ENCODE measurements around the gene ARID5B.

Gene ARID5B

DNA sequence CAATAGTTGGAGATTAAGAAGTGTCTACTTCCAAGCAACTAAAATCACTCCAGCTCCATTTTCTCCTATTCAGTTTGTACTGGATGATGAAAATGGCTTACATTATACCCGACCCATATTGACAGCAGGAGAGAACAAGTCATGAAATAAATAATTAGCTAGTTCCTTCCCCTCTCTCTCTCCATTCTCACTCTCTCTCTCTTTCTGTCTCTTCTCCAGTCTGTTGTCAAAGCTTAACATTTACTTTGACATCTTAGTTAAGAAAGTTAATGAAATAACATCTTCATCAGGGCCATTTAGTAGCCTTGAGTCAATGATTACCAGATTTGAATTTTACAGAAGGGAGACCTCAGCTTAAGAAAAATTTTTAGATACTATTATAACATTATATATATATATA is 138.5 kb downstream of the ARID5B start:
- DNase-seq, result no peak

DNA sequence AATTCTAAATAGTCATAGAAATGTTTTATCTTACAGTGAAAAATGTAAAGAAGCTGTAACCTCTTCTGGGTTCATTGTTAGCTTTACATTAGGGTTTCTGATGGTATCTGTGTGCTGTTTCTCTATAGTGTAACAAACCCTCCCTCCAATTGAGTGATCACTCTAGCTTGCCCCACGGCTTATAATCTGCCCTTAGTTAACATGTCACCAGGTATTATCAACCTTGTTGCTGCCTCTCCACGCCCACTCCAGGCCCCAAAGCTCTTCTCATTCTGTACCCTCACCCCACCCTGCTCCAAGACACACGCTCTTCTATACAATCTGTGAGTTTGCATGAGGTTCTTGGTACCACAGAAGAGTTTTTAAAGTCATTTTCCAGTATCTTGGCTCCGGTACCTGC is 139.4 kb downstream of the ARID5B start:
- DNase-seq, result no peak

DNA sequence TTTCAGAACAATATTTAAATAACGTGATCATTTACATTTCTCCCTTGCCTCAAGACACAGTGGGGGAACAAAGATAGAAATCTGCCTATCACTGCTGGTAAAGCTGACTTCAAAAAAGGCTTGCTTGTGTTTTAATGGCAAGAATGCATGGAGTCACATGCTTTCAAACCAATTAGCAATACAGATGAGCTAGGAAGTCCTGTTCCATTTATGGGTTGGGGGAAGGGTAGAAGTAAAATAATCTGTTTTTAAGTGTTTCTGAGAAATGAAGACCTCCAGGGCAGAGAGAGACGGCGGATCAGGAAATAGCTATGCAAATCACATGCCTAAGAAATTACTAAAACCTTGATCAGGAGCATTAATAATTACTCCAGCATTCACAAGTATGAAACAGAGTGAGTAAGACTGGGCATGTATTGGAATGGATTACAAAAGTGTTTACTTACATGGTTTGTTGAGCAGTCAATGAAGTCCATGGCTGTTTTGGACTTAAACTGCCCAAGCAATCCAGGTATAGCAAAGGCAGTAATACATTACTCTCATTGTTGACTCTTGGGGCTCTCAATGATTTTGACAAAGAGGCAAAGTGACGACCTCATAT is 142.0 kb downstream of the ARID5B start:
- DNase-seq, result no peak

DNA sequence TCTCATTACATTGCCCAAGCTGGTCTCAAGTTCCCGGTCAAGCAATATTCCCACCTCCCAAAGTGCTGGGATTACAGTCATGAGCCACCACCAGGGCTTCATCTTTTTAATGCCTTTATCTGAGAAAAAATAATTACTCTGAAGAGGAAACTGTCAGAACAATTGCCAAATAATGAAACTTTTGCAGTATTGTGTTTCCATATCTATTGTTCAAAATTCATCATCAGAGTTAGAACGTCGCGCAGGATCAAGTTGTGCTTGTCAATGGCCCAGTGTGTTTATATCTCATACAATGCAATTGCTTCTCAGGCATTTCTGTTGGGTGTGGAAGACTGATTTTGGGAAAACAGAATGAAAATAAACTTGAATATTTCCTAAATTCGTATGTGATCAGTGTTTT is 143.1 kb downstream of the ARID5B start:
- DNase-seq, result no peak

DNA sequence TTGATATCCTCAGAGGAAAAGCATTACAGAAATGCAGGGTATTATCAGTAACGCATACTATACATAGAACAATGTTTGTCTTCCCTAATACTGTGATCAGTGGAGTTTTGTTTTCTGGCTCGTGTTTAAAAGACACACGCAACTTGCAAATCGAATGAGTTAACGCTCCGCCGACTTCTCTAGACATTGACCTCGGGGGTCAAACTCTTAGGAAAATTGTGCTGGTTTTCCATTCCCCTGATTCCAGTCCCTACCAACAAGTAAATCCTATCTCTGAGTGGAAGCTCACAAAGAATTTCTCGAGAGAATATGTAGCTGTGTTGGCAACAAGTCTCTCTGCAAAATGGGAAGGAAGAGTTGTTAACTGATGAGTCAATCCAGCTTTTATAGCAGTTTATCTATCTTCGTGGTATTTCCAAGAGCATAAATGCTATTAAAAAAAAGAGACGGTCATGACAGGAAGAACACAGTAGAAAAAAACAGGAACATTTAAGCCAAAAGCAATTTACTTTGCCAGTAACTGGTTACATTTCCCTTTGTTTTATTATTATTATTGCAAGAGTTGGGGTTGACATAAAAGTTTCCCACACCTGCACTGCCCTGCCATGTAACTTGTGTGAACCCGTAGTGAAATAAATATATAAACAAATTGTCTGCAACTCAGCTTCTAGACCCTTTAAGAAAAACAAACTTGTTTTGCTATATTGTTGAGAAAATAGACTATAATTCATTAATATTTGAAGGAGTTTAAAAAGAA is 144.4 kb downstream of the ARID5B start:
- DNase-seq, result no peak

DNA sequence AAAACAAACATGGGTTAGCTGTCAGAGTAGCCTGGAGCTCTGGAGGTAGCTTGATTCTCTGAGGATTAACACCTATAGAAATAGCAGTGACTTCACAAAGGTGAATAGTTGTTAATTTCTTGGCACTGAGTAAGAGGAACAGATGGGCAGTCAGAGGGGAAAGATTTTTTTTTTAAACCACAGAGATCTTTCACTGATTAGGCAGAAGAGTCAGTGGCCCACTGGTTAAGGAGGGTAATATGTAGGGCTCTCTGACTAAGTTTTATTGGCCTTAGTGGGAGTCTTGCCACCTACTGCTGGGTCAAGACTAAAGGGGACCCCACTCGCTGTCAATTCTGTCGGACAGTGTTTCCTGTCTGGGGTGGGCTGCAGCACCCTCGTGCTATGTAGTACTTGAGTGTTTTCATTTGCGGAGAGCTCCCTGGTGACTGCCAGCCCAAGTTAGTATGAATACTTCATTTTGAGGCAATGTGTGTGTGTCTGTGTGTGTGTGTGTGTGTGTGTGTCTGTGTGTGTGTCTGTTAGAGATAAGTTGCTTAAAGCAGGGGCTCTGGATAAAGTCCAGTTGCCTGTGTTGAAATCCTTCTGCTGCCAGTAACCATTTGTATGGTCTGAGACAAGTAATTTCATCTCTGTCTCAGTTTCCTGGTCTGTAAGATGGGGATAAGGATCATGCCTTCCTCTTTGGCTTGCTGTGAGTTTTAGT is 145.2 kb downstream of the ARID5B start:
- no peak for DNase-seq

DNA sequence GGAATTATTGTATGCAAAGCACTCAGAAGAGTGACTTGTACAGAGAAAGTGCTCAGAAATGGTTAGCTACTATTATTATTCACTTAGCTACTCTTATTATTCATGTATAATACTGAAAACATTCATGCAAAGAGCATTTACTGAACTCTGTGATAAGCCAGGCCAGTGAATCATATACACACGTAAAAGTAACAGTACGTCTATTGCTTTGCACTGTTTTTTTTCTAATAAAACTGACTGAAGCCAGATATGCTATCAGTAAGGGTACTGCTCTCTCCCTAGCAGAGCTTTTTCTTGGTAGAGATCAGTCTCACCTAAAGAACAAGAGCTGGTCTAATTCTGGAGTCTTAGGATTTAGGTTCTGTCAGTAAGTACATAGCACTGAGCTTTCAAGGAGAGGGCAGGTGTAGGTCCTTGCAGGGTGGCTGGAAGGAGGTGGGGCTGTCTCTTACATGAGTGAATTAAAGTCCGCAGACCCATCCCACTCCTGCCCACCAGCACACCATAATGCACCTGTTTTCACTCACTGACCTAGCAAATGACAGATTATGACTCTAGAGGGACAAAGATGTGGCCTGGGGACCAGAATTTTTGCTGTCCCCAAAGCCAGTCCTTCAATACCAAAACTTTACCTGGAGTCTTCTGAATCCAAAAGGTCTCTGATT is 145.9 kb downstream of the ARID5B start:
- no peak for DNase-seq

DNA sequence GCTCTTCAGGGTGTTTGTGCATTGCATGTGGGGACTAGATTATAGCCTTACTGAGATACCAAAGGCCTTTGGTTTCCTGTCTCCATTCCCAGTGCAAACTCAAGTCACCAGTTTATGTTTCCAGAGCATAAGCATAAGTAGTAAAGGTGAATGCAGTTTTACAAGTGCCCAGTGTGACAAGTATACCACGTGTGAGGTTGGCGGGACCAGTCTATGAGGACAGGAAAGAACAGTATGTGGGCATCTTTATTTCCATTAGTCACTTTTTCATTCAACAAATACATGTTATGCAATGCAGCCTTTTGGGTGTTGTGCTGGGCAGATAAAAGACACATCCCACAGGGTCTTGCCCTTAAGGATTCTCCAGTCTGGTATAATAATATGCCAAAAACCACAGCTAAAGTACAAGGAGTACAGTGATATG is 146.5 kb downstream of the ARID5B start:
- DNase-seq, result no peak

DNA sequence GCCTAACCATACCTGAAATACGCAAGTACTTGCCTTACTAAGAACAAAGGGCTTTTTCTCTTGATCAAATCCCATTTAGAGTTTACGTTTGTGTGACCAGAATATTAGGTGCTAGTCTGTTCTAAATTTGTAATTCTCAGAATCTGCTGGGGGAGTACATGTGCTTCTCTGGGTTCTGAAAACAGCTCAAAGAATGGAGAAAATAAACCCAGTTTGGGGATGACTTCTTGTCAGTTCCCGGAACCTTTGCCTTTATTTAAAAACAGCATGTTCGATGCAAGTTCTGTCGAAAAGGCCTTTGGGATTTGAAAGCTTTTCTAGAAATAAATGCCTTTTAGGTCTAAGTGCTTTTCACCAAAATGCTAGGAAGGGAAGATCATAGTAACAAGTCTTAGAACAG is 147.0 kb downstream of the ARID5B start:
- no peak for DNase-seq

DNA sequence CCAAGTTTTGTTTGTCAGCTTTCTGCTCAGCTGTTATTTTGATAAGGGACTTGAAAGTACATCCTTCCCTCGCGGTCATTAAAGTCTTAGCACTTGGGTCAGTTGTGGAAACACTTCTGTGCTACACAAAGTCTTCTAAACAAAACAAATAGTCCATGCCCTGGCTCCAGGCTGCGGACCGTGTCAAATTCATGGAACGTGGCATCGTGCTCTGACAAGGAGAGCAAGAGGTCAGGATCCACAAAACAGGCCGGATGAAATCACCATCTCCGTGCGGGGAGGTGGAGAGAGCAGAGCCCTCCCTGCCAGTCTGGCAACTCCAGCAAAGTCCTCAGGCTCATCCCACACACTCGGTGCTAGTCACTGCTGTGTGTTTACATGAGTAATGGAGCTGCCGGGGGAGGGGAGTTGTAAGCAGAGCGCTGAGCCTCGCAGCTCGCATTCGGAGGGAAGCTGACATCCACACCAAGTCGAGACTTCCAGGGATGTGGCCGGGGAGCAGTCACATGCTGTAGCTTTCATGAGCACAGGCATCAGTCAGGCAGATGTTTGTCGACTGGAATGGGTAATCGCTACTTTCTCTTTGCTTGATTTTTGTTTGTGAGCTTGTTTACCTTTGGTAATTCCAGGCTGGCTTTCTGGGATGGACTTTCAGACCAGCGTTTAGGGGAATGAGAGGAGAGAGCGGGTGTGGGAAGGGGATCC is 147.6 kb downstream of the ARID5B start:
- peak; percentile 72 for DNase-seq

DNA sequence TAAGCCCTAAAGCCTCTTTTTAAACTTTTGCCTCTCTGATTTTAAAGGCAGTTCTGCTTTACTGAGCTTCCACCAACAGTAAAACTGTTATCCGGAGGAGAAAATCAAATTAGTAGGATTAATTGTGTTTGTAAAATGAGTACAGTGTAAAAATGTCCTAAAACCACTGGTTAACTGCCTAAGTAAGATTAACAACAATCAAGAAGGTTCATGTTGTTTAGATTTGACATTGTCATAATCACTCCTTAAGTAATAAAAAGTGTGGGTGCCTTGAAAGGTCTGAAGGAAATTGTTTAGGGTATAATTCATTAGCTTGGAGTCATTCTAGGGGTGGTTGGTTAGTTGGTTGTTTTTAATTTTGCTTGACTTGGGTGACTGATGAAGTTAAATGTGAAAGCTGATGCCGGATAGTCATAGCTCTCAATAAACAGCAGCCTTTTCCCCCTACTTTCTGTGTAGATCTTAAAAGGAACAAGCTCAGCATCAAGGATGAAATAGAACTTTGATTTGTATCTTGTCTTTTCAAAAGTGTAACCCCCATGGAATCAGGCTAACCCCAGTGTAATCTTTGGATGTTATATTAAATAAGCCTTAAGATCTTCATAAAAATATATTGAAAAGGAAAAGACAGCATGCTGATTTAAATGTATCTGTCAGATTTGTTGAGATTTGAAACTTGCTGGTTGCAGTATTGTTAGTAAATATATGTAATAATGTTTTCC is 148.3 kb downstream of the ARID5B start:
- DNase-seq, result no peak

DNA sequence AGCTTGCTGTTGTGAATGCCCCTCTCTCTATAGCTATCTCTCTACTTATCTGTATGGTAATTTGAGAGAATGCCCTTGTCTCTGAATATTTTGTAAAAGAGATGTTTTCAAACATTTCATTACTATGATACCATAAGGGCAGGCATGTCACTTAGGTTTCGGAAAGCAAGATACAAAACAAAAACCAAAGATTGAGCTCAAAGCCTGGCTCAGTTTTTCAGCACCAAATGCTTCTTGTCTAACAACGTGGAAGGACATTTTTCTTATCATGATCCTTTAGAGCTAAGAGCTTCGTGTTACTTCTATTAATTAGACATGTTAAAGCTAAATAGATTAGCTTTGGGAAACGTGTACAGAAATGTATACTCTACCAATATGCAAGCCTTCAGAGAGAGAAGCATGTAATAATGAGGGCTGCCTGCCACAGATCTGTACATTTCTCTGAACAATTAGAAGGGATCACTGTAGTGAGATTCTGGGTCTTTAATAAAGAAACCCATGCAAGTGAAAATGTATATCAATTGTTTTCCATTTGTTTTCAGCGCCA is 148.9 kb downstream of the ARID5B start:
- DNase-seq, result no peak

DNA sequence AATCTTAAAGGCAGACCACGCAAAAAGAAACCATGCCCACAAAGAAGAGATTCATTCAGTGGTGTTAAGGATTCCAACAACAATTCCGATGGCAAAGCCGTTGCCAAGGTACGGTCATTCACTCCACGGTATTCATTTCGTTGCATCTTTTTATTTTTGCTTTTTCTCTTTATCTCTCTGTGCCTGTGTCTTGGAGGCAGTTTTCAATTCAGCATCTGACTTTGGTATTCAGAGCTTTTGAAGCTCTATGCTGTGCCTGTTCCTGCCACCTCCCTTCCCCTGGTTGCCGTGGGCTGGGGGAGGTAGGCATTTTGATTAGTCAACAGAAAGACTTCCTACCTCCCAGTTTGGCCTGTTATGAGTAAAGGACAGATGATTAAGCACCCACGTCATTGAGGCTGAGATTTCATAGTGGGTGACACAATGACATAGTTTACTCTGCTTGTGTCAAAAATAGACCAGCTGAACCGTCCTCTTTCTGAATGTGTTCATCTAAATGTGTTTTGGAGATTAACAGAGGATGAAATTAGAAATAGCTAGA is 149.5 kb downstream of the ARID5B start:
- no peak for DNase-seq

DNA sequence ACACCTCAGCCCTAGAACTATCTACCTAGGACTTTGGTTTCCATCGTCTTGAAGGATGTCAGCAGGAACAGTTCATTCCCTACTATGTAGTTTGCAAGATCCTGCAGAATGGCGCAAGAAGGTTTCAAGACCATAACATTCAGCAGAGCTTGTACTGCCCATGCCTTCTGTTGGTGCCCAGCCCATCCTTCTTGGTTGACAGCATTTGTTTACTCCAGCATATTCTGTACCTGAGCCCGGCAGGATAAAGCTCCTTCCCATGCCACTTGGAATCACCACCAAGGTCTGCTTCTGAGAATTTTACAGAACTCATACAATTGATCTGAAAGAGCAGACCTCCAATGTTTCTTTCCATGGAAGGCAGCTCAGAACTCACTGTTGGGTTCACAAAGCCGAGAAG is 150.8 kb downstream of the ARID5B start:
- no peak for DNase-seq

DNA sequence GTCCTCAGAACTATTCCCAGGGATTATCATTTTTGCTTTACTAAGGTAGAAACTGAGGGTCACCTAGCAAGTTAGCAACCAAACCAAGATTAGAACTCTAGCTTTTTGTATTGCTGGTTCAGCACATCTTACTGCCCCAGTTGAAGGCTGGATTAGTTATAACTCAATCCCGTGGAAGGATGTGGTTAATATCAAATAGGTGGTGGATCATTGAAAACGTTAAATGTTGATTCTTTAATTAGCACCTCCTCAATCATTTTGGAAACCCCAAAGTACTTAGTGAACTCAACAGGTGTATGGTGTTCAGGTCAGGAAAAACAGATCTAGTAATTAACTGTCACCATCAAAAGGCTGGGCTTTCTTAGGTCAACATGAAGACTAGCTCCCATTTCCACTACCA is 152.4 kb downstream of the ARID5B start:
- no peak for DNase-seq

DNA sequence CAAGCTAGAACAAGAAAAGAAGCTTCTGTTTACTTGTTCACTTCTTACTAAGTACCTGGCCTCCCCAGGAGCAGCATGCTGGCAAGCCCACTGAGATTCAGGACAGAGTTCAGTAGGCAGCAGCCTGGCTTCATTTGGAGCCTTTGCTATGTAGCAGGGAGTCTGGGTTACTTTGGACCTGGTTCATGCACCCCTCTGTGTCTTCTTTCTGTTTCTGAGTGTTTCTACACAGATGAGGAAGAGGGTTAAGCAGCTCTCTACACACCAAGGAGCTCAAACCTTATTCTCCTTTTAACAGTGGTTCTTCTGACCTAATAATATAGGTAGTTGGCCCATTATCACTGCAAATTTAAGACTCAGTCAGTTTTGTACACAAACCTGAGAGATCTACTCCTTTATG is 152.9 kb downstream of the ARID5B start:
- DNase-seq, result no peak

DNA sequence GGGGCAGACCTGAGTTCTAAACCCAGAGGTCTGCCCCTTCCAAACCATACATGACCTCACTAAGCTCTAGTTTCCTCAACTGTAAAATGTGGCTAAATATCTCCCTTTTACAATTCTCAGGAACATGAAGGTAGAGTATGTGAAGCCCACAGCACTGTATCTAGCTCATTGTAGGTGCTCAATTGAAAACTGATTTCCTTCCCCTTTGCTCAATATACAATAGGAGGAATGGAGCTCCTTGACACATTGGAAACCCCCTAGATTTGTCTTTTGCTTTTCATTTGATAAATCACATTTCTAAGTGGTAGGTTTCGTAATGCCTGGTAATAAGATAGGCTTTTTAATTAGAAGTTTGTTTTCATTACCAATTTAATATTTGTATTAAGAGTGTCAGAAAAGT is 153.3 kb downstream of the ARID5B start:
- no peak for DNase-seq

DNA sequence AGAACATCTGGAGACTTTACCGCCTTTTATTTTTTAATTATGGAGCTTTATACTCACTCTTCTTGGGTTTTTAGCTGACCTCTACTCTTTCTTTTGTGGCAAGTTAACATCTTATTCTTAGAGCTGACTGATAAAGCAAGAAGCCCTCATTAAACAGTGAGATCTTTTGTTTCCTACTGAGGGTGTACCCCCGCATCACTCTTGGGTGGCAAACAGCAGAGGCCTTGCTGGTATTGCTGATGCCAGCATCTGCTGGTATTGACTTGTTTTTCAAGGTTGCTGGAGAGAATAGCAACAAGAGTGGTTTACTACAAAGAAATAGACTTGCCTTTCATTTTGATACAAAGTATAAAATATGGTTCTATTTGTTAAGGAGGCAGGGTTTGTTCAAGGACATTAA is 154.7 kb downstream of the ARID5B start:
- no peak for DNase-seq

DNA sequence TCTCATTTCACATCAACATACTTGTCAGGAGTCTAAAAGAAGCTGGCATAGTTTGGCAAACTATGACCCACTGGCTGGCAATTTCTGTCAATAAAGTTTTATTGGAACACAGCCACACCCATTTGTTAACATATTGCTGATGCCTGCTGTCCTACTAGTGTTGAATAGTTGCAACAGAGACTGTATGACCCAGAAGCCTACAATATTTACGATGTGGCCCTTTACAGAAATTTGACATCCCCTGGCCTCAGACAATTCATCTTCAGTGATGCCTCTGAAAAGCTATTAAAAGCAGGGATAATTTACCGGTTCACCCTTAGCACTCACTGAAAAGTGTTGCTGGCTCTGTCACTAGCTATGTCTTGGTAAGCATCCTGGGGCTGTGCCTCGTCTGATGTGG is 155.2 kb downstream of the ARID5B start:
- DNase-seq, result no peak

DNA sequence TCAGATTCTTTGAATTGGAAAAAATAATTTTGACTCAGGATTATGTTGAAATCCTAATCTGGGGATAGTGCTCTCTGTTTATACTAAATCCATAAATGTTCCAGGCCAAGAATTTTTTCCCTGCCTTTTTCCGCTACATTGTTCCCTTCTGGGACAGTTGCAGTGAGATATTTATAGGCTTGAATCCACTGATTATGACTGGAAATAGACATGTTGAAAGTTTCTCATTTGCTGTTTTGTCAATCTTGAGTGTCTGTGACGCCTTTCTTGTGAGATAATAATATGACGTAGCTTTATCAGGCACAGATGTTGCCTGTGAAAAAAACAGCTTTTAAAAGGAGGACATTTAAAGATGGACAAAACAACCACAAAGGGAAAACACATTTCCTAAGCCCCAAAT is 155.9 kb downstream of the ARID5B start:
- no peak for DNase-seq

DNA sequence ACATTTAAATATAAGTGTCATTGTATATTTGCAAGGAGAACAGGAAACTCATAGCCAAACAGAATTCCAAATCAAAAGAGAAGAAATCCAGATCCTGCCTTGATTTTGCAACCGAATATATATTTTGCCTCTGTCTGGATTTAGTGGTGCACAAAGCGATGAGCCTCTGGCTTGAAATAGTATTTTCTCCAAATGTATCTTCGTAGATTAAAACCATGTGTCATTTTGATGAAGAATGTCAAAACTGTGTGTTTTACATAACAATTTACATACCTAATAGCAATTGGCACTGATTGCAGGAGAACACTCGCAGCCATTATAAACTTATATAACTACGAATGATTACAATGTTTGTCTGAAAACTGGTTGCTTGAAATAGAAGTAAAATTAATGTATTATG is 156.4 kb downstream of the ARID5B start:
- no peak for DNase-seq

DNA sequence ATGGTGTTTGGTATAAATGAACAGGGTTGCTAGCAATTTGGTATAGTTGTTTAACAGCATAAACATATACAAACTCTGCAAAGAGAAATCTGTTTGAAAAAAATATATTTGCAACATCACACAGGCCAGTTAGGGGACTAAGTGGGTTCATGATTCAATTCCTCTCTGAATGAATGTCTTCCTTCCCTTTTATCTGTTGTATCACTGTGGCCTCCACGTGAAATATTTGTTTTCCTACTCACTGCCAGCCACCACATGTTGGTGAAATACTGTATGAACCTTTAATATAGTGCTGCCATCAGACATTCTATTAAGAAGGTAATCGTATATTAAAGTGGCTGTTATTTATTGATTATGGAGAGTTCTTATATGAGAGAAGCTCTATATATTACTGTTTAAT is 157.0 kb downstream of the ARID5B start:
- no peak for DNase-seq

All from NCI-H510A (cell line).